Measurements from ENCODE around the gene LZTR1. TPM values are rescaled to one million over a fixed set of nuclear protein-coding genes. Genes with fewer than 3 reads are reported as not detected.

The LZTR1 gene
- polyA plus RNA-seq, 4 donors = 22.7 to 38.0 (median 28.7) TPM

- H3K9me3 ChIP-seq (ENCODE audit: control insufficient read depth in 2 of 2, insufficient read depth in 1 of 2, low read depth in 1 of 2, low read length in 1 of 2) = no peaks in the 10 kb centered on the region
- no peaks in the 10 kb centered on the region for H3K36me3 ChIP-seq (ENCODE audit: control insufficient read depth in 3 of 3, insufficient read depth in 2 of 3, low read depth in 1 of 3, low read length in 3 of 3)
- no peak overlapping the region for H3K27ac ChIP-seq (ENCODE audit: low read depth in 1 of 3, low read length in 2 of 3)
- DNase-seq = peak in 1 of 2 donors; percentile 45
- H3K4me3 ChIP-seq (ENCODE audit: low read depth in 1 of 3, low read length in 3 of 3) = no peak overlapping the region
- peaks cover 3 to 18% (median 8%) of the 10 kb centered on the region in 3 donors for H3K4me1 ChIP-seq (ENCODE audit: control insufficient read depth in 3 of 3, insufficient read depth in 2 of 3, low read depth in 1 of 3, low read length in 2 of 3)
- peaks cover 0 to 3% (median 0%) of the 10 kb centered on the region in 3 donors for H3K27me3 ChIP-seq (ENCODE audit: control insufficient read depth in 3 of 3, insufficient read depth in 3 of 3, low read length in 3 of 3)
- FAIRE-seq = no peak
- WGBS, 3 donors = 54 to 79% (median 61%) methylated on average over 13 of the region's 13 CpGs
Observed at GRCh38 chr22:21016644-21017420, 34.7 kb downstream of the LZTR1 start.

- no peak for DNase-seq
- H3K4me3 ChIP-seq (ENCODE audit: low read depth in 1 of 3, low read length in 3 of 3) = no peak overlapping the region
- FAIRE-seq = no peak
- no peaks in the 10 kb centered on the region for H3K9me3 ChIP-seq (ENCODE audit: control insufficient read depth in 2 of 2, insufficient read depth in 1 of 2, low read depth in 1 of 2, low read length in 1 of 2)
- H3K36me3 ChIP-seq (ENCODE audit: control insufficient read depth in 3 of 3, insufficient read depth in 2 of 3, low read depth in 1 of 3, low read length in 3 of 3) = no peaks in the 10 kb centered on the region
- WGBS, 3 donors = 89 to 94% (median 92%) methylated on average over 4 of the region's 4 CpGs
- no peak overlapping the region for H3K27ac ChIP-seq (ENCODE audit: low read depth in 1 of 3, low read length in 2 of 3)
- H3K27me3 ChIP-seq (ENCODE audit: control insufficient read depth in 3 of 3, insufficient read depth in 3 of 3, low read length in 3 of 3) = peaks cover 0 to 3% (median 0%) of the 10 kb centered on the region in 3 donors
- peaks cover 3 to 18% (median 8%) of the 10 kb centered on the region in 3 donors for H3K4me1 ChIP-seq (ENCODE audit: control insufficient read depth in 3 of 3, insufficient read depth in 2 of 3, low read depth in 1 of 3, low read length in 2 of 3)
Observed at GRCh38 chr22:21018314-21018713, 36.2 kb downstream of the LZTR1 start.

- H3K9me3 ChIP-seq (ENCODE audit: control insufficient read depth in 2 of 2, insufficient read depth in 1 of 2, low read depth in 1 of 2, low read length in 1 of 2) = no peaks in the 10 kb centered on the region
- no peak overlapping the region for H3K27ac ChIP-seq (ENCODE audit: low read depth in 1 of 3, low read length in 2 of 3)
- WGBS, 3 donors = 48 to 61% (median 53%) methylated on average over 7 of the region's 7 CpGs
- H3K36me3 ChIP-seq (ENCODE audit: control insufficient read depth in 3 of 3, insufficient read depth in 2 of 3, low read depth in 1 of 3, low read length in 3 of 3) = no peaks in the 10 kb centered on the region
- no peaks in the 10 kb centered on the region for H3K27me3 ChIP-seq (ENCODE audit: control insufficient read depth in 3 of 3, insufficient read depth in 3 of 3, low read length in 3 of 3)
- no peak for FAIRE-seq
- H3K4me3 ChIP-seq (ENCODE audit: low read depth in 1 of 3, low read length in 3 of 3) = no peak overlapping the region
- no peak for DNase-seq
- peaks cover 0 to 2% (median 0%) of the 10 kb centered on the region in 3 donors for H3K4me1 ChIP-seq (ENCODE audit: control insufficient read depth in 3 of 3, insufficient read depth in 2 of 3, low read depth in 1 of 3, low read length in 2 of 3)
Observed at GRCh38 chr22:21020802-21021429, 38.8 kb downstream of the LZTR1 start.

- Histone ChIP-seq H3K4me1 (ENCODE audit: control insufficient read depth in 3 of 3, insufficient read depth in 2 of 3, low read depth in 1 of 3, low read length in 2 of 3) (no peaks in the 10 kb centered on the region), H3K27ac (ENCODE audit: low read depth in 1 of 3, low read length in 2 of 3) (no peak overlapping the region), H3K36me3 (ENCODE audit: control insufficient read depth in 3 of 3, insufficient read depth in 2 of 3, low read depth in 1 of 3, low read length in 3 of 3) (no peaks in the 10 kb centered on the region), H3K4me3 (ENCODE audit: low read depth in 1 of 3, low read length in 3 of 3) (no peak overlapping the region), H3K9me3 (ENCODE audit: control insufficient read depth in 2 of 2, insufficient read depth in 1 of 2, low read depth in 1 of 2, low read length in 1 of 2) (no peaks in the 10 kb centered on the region), H3K27me3 (ENCODE audit: control insufficient read depth in 3 of 3, insufficient read depth in 3 of 3, low read length in 3 of 3) (no peaks in the 10 kb centered on the region)
- DNase-seq (no peak), FAIRE-seq (no peak)
- 70 to 83% (median 78%) methylated on average over 10 of the region's 10 CpGs for WGBS, 3 donors
Observed at GRCh38 chr22:21022507-21022906, 40.4 kb downstream of the LZTR1 start.

GRCh38 chr22:21022955-21023614 is 41.0 kb downstream of the LZTR1 start:
- 72 to 78% (median 73%) methylated on average over 13 of the region's 13 CpGs for WGBS, 3 donors
- peaks cover 0 to 2% (median 0%) of the 10 kb centered on the region in 3 donors for H3K36me3 ChIP-seq (ENCODE audit: control insufficient read depth in 3 of 3, insufficient read depth in 2 of 3, low read depth in 1 of 3, low read length in 3 of 3)
- FAIRE-seq = no peak
- DNase-seq = no peak
- no peaks in the 10 kb centered on the region for H3K4me1 ChIP-seq (ENCODE audit: control insufficient read depth in 3 of 3, insufficient read depth in 2 of 3, low read depth in 1 of 3, low read length in 2 of 3)
- H3K4me3 ChIP-seq (ENCODE audit: low read depth in 1 of 3, low read length in 3 of 3) = no peak overlapping the region
- no peaks in the 10 kb centered on the region for H3K9me3 ChIP-seq (ENCODE audit: control insufficient read depth in 2 of 2, insufficient read depth in 1 of 2, low read depth in 1 of 2, low read length in 1 of 2)
- H3K27me3 ChIP-seq (ENCODE audit: control insufficient read depth in 3 of 3, insufficient read depth in 3 of 3, low read length in 3 of 3) = no peaks in the 10 kb centered on the region
- no peak overlapping the region for H3K27ac ChIP-seq (ENCODE audit: low read depth in 1 of 3, low read length in 2 of 3)

GRCh38 chr22:21025266-21025665 is 43.2 kb downstream of the LZTR1 start:
- FAIRE-seq = no peak
- no peaks in the 10 kb centered on the region for H3K4me1 ChIP-seq (ENCODE audit: control insufficient read depth in 3 of 3, insufficient read depth in 2 of 3, low read depth in 1 of 3, low read length in 2 of 3)
- peaks cover 0 to 24% (median 0%) of the 10 kb centered on the region in 3 donors for H3K36me3 ChIP-seq (ENCODE audit: control insufficient read depth in 3 of 3, insufficient read depth in 2 of 3, low read depth in 1 of 3, low read length in 3 of 3)
- H3K9me3 ChIP-seq (ENCODE audit: control insufficient read depth in 2 of 2, insufficient read depth in 1 of 2, low read depth in 1 of 2, low read length in 1 of 2) = no peaks in the 10 kb centered on the region
- H3K27me3 ChIP-seq (ENCODE audit: control insufficient read depth in 3 of 3, insufficient read depth in 3 of 3, low read length in 3 of 3) = no peaks in the 10 kb centered on the region
- no peak overlapping the region for H3K27ac ChIP-seq (ENCODE audit: low read depth in 1 of 3, low read length in 2 of 3)
- no peak overlapping the region for H3K4me3 ChIP-seq (ENCODE audit: low read depth in 1 of 3, low read length in 3 of 3)
- no peak for DNase-seq
- WGBS, 3 donors = 49 to 64% (median 60%) methylated on average over 8 of the region's 8 CpGs

- H3K9me3 ChIP-seq (ENCODE audit: control insufficient read depth in 2 of 2, insufficient read depth in 1 of 2, low read depth in 1 of 2, low read length in 1 of 2) = no peaks in the 10 kb centered on the region
- 78 to 88% (median 84%) methylated on average over 27 of the region's 27 CpGs for WGBS, 3 donors
- no peak for DNase-seq
- H3K27me3 ChIP-seq (ENCODE audit: control insufficient read depth in 3 of 3, insufficient read depth in 3 of 3, low read length in 3 of 3) = no peaks in the 10 kb centered on the region
- peaks cover 0 to 30% (median 0%) of the 10 kb centered on the region in 3 donors for H3K36me3 ChIP-seq (ENCODE audit: control insufficient read depth in 3 of 3, insufficient read depth in 2 of 3, low read depth in 1 of 3, low read length in 3 of 3)
- no peak overlapping the region for H3K4me3 ChIP-seq (ENCODE audit: low read depth in 1 of 3, low read length in 3 of 3)
- FAIRE-seq = no peak
- H3K27ac ChIP-seq (ENCODE audit: low read depth in 1 of 3, low read length in 2 of 3) = no peak overlapping the region
- H3K4me1 ChIP-seq (ENCODE audit: control insufficient read depth in 3 of 3, insufficient read depth in 2 of 3, low read depth in 1 of 3, low read length in 2 of 3) = peaks cover 0 to 5% (median 0%) of the 10 kb centered on the region in 3 donors
Observed at GRCh38 chr22:21025763-21026755, 44.0 kb downstream of the LZTR1 start.
